BLaER1 (cell line): ENCODE measurements around the gene PPARD.

ENCODE experiments used
- H3K27ac ChIP-seq: shearing (Covaris generic); formaldehyde crosslinking; 2 replicates; pipeline ENCODE4 v1.8.1; 2022
- H3K27me3 ChIP-seq: shearing (Covaris generic); formaldehyde crosslinking; 2 replicates; pipeline ENCODE4 v1.8.1; 2022
- H3K36me3 ChIP-seq: shearing (Covaris generic); formaldehyde crosslinking; 2 replicates; pipeline ENCODE4 v1.8.1; 2022
- H3K4me1 ChIP-seq: shearing (Covaris generic); formaldehyde crosslinking; 2 replicates; pipeline ENCODE4 v1.8.1; 2022
- H3K4me2 ChIP-seq: shearing (Covaris generic); formaldehyde crosslinking; 2 replicates; pipeline ENCODE4 v1.8.1; 2022
- H3K4me3 ChIP-seq: shearing (Covaris generic); formaldehyde crosslinking; 2 replicates; pipeline ENCODE4 v1.8.1; 2022
- H3K9ac ChIP-seq: shearing (Covaris generic); formaldehyde crosslinking; 2 replicates; pipeline ENCODE4 v1.8.1; 2022
- H3K9me3 ChIP-seq: shearing (Covaris generic); formaldehyde crosslinking; 2 replicates; pipeline ENCODE4 v1.8.1; 2022
- H4K20me1 ChIP-seq: shearing (Covaris generic); formaldehyde crosslinking; 2 replicates; pipeline ENCODE4 v1.8.1; 2022
- Cebpa-rat ChIP-seq: shearing (Covaris generic); IDR thresholded peaks from 2 replicates; pipeline ENCODE4 v1.8.1; 2022

Gene PPARD

GRCh38 chr6:35461270-35461669 lies 118.9 kb downstream of the PPARD start:
- no peaks in the 10 kb centered on the region for H3K4me1 ChIP-seq
- H3K27ac ChIP-seq = no peak overlapping the region
- no peak for TF ChIP-seq Cebpa-rat

GRCh38 chr6:35463292-35463691 lies 120.9 kb downstream of the PPARD start:
- H3K4me3 ChIP-seq = no peak overlapping the region
- H3K9ac ChIP-seq = no peak overlapping the region
- no peaks in the 10 kb centered on the region for H4K20me1 ChIP-seq
- H3K4me1 ChIP-seq = peaks cover 7% of the 10 kb centered on the region
- TF ChIP-seq Cebpa-rat = no peak
- H3K9me3 ChIP-seq = no peaks in the 10 kb centered on the region
- H3K27ac ChIP-seq = no peak overlapping the region
- H3K4me2 ChIP-seq = no peak overlapping the region
- H3K36me3 ChIP-seq = peaks cover 89% of the 10 kb centered on the region
- no peaks in the 10 kb centered on the region for H3K27me3 ChIP-seq

More at GRCh38 chr6:35461270-35461669, 118.9 kb downstream of the PPARD start:
- Histone ChIP-seq H3K9me3 (no peaks in the 10 kb centered on the region), H3K4me2 (no peak overlapping the region), H3K36me3 (peaks cover 95% of the 10 kb centered on the region), H3K27me3 (no peaks in the 10 kb centered on the region), H3K9ac (no peak overlapping the region), H4K20me1 (no peaks in the 10 kb centered on the region), H3K4me3 (no peak overlapping the region)

- Histone ChIP-seq H3K9ac (no peak overlapping the region), H3K36me3 (peaks cover 84% of the 10 kb centered on the region), H3K4me1 (peaks cover 18% of the 10 kb centered on the region), H3K4me3 (no peak overlapping the region), H4K20me1 (peaks cover 21% of the 10 kb centered on the region), H3K27ac (no peak overlapping the region), H3K4me2 (no peak overlapping the region), H3K9me3 (no peaks in the 10 kb centered on the region), H3K27me3 (no peaks in the 10 kb centered on the region)
- no peak for TF ChIP-seq Cebpa-rat
These were observed 123.3 kb downstream of the PPARD start for GRCh38 chr6:35465646-35466045.

GRCh38 chr6:35468181-35468979 lies 126.0 kb downstream of the PPARD start, which contains the start of gene RPL10A:
Gene RPL10A (plus strand): TSS chr6:35468401. CDS start chr6:35468435, 34 bp downstream.
- Histone ChIP-seq H3K9ac (peak within 1 kb of the TSS; percentile 100), H3K27ac (peak within 1 kb of the TSS; percentile 99), H3K9me3 (no peaks in the 10 kb centered on the region), H3K36me3 (peaks cover 84% of the 10 kb centered on the region), H3K4me3 (peak within 1 kb of the TSS; percentile 98), H4K20me1 (peaks cover 49% of the 10 kb centered on the region), H3K4me2 (peak within 1 kb of the TSS; percentile 95), H3K4me1 (peaks cover 45% of the 10 kb centered on the region), H3K27me3 (no peaks in the 10 kb centered on the region)
- no peak for TF ChIP-seq Cebpa-rat

- Histone ChIP-seq H4K20me1 (peaks cover 57% of the 10 kb centered on the region), H3K36me3 (peaks cover 84% of the 10 kb centered on the region)
These were observed 126.8 kb downstream of the PPARD start for GRCh38 chr6:35468980-35469750.

GRCh38 chr6:35469751-35470662 lies 127.6 kb downstream of the PPARD start:
- peak overlapping the region; percentile 98 for H3K4me3 ChIP-seq
- peaks cover 88% of the 10 kb centered on the region for H3K36me3 ChIP-seq
- peak overlapping the region; percentile 100 for H3K9ac ChIP-seq
- H3K27ac ChIP-seq = peak overlapping the region; percentile 99
- no peaks in the 10 kb centered on the region for H3K27me3 ChIP-seq
- peaks cover 65% of the 10 kb centered on the region for H4K20me1 ChIP-seq
- peak overlapping the region; percentile 95 for H3K4me2 ChIP-seq
- no peaks in the 10 kb centered on the region for H3K9me3 ChIP-seq
- TF ChIP-seq Cebpa-rat = no peak
- peaks cover 45% of the 10 kb centered on the region for H3K4me1 ChIP-seq

More at GRCh38 chr6:35468980-35469750, 126.8 kb downstream of the PPARD start:
- peak overlapping the region; percentile 100 for H3K9ac ChIP-seq
- H3K27me3 ChIP-seq = no peaks in the 10 kb centered on the region
- peak overlapping the region; percentile 98 for H3K4me3 ChIP-seq
- H3K27ac ChIP-seq = peak overlapping the region; percentile 99
- H3K4me1 ChIP-seq = peaks cover 45% of the 10 kb centered on the region
- H3K4me2 ChIP-seq = peak overlapping the region; percentile 95
- H3K9me3 ChIP-seq = no peaks in the 10 kb centered on the region
- no peak for TF ChIP-seq Cebpa-rat

GRCh38 chr6:35470663-35471120 lies 128.3 kb downstream of the PPARD start:
- H3K27me3 ChIP-seq = no peaks in the 10 kb centered on the region
- H3K4me1 ChIP-seq = peaks cover 45% of the 10 kb centered on the region
- peaks cover 86% of the 10 kb centered on the region for H3K36me3 ChIP-seq
- peak overlapping the region; percentile 98 for H3K4me3 ChIP-seq
- TF ChIP-seq Cebpa-rat = no peak
- peak overlapping the region; percentile 95 for H3K4me2 ChIP-seq
- H3K9me3 ChIP-seq = no peaks in the 10 kb centered on the region
- no peak overlapping the region for H3K27ac ChIP-seq
- peaks cover 70% of the 10 kb centered on the region for H4K20me1 ChIP-seq
- peak overlapping the region; percentile 100 for H3K9ac ChIP-seq

GRCh38 chr6:35471836-35472345 lies 129.5 kb downstream of the PPARD start:
- H3K4me3 ChIP-seq = peak overlapping the region; percentile 98; the same call in 1 of the 2 replicates
- H3K9me3 ChIP-seq = no peaks in the 10 kb centered on the region
- H3K9ac ChIP-seq = peak overlapping the region; percentile 100; the same call in 1 of the 2 replicates
- H3K4me2 ChIP-seq = peak overlapping the region; percentile 95
- no peak for TF ChIP-seq Cebpa-rat
- peaks cover 74% of the 10 kb centered on the region for H3K36me3 ChIP-seq
- H3K4me1 ChIP-seq = peaks cover 45% of the 10 kb centered on the region
- H3K27me3 ChIP-seq = no peaks in the 10 kb centered on the region
- peaks cover 70% of the 10 kb centered on the region for H4K20me1 ChIP-seq
- H3K27ac ChIP-seq = no peak overlapping the region
